ENCODE data around the gene CGB8. TPM values are rescaled to one million over a fixed set of nuclear protein-coding genes. Genes with fewer than 3 reads are reported as not detected.
"Not testable (repeated sequence)": the region's sequence is repeated elsewhere in the genome, so short reads cannot be mapped to it uniquely, and the experiment has no call there.

The CGB8 gene
- total RNA-seq, 2 donors from 2014 or later, result not detected

DNA sequence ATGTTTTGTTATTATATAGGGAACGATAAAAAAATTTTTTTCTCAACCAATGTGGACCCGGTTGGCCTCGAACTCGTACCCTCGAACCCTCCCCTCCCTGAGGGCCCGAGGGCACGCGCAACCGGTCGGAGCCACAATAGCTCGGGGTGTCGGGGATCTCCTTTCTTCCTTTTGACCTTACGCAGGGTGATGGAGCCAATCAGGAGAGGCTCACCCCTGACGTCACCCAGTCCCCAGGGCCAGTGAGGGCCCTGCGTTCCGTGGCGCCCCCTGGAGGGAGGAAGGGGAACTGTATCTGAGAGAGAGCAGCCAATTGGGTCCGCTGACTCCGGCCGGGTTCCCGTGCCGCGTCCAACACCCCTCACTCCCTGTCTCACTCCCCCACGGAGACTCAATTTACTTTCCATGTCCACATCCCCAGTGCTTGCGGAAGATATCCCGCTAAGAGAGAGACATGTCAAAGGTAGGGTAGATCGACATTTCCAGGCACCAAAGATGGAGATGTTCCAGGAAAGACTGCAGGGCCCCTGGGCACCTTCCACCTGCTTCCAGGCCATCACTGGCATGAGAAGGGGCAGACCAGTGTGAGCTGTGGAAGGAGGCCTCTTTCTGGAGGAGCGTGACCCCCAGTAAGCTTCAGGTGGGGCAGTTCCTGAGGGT, 17.1 kb downstream of the CGB8 start, which contains the start of gene CGB2:
Gene CGB2, plus strand, starts transcription at position 249 of the 660 bp plus-strand sequence. Its CDS starts 206 bp downstream, at position 455.
- ATAC-seq (peak; percentile 85 to 88), DNase-seq (ENCODE audit: low spot score) (peak; percentile 81)
- H3K4me1 Mint-ChIP-seq (ENCODE audit: low read depth in 2 of 2); H3K9me3 Mint-ChIP-seq; H3K36me3 Mint-ChIP-seq; H3K27me3 Mint-ChIP-seq; H3K4me3 Mint-ChIP-seq: not testable (repeated sequence)
- peak within 1 kb of the TSS; percentile 35 to 68 for H3K27ac Mint-ChIP-seq

DNA sequence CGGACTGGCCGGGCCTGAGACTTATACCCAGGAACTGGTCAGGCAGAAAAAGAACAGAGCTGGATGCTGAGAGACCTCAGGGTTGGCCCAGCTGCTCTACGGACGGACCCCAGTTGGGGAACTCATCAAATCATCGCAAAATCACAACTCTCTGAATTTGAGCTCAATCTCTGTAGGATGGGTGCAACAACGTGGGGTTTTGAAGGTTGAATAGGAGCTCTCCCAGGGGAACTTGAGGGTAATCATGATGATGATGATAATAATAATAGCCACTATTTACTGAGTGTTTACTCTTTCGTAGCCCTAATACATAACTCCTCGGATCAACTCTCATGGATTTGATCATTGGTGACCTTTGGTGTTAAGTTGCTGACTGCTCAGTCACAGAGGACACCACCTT, 18.6 kb downstream of the CGB8 start:
- DNase-seq (ENCODE audit: low spot score); H3K9me3 Mint-ChIP-seq; H3K36me3 Mint-ChIP-seq; H3K4me3 Mint-ChIP-seq; H3K27me3 Mint-ChIP-seq; ATAC-seq; H3K4me1 Mint-ChIP-seq (ENCODE audit: low read depth in 2 of 2); H3K27ac Mint-ChIP-seq: not testable (repeated sequence)

DNA sequence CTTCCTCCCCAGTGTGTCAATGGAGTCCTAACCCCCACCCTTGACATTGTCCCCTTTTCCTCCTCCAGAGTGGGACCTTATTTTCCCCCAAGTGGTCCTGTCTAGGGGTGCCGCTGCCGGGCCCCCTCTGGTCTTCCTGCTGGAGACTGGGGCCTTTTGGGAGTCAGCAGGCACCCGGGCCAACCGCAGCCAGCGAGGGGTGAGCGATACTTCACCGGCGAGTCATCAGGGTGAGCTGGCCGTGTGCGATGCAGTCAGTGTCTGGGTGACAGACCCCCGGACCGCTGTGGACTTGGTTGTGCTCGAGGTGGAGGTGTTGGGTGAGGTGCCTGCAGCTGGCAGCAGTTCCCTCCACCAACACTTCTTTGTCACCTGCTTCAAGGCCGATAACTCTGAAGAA, 19.2 kb downstream of the CGB8 start:
- H3K27ac Mint-ChIP-seq; ATAC-seq; H3K4me3 Mint-ChIP-seq; H3K4me1 Mint-ChIP-seq (ENCODE audit: low read depth in 2 of 2); H3K9me3 Mint-ChIP-seq; H3K36me3 Mint-ChIP-seq; H3K27me3 Mint-ChIP-seq; DNase-seq (ENCODE audit: low spot score): not testable (repeated sequence)

- ATAC-seq; H3K4me1 Mint-ChIP-seq (ENCODE audit: low read depth in 2 of 2); H3K4me3 Mint-ChIP-seq: not testable (repeated sequence)
Observed at GRCh38 chr19:49028686-49029085, 20.2 kb downstream of the CGB8 start.

GRCh38 chr19:49025599-49025998, 23.3 kb downstream of the CGB8 start:
- H3K36me3 Mint-ChIP-seq; H3K27me3 Mint-ChIP-seq; H3K27ac Mint-ChIP-seq; H3K4me3 Mint-ChIP-seq; H3K9me3 Mint-ChIP-seq; ATAC-seq; H3K4me1 Mint-ChIP-seq (ENCODE audit: low read depth in 2 of 2); DNase-seq (ENCODE audit: low spot score): not testable (repeated sequence)

More at GRCh38 chr19:49028686-49029085, 20.2 kb downstream of the CGB8 start:
- H3K27me3 Mint-ChIP-seq; H3K27ac Mint-ChIP-seq; H3K36me3 Mint-ChIP-seq; H3K9me3 Mint-ChIP-seq; DNase-seq (ENCODE audit: low spot score): not testable (repeated sequence)

- H3K9me3 Mint-ChIP-seq; ATAC-seq; H3K27me3 Mint-ChIP-seq; DNase-seq (ENCODE audit: low spot score); H3K4me3 Mint-ChIP-seq; H3K4me1 Mint-ChIP-seq (ENCODE audit: low read depth in 2 of 2); H3K27ac Mint-ChIP-seq; H3K36me3 Mint-ChIP-seq: not testable (repeated sequence)
Observed at GRCh38 chr19:49025088-49025487, 23.8 kb downstream of the CGB8 start.

DNA sequence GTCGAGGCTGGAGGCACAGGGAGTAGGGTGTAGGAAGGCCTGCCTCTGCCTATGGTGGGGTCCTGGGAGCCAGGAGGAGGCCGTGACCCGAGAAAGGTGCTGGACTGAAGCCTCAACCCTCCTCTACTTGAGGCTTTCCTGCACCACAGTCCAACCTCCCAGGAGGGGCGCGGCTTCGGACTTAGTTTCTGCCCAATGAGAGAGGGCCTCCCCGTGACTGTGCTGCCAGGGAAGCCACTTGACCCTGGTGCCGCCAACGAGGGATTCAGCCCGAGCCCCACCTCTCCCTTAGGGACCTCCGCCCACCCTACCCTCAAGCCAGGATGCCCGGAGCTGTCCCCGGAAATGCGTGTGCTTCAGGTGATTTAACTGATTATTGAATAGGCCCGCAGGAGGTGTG, 24.7 kb downstream of the CGB8 start, which contains the start of gene CGB3:
Gene CGB3, minus strand, starts transcription at position 101 of the 400 bp plus-strand sequence. CDS start 362 bp downstream, outside the sequence.
- H3K4me3 Mint-ChIP-seq; H3K27me3 Mint-ChIP-seq; H3K9me3 Mint-ChIP-seq; H3K27ac Mint-ChIP-seq; H3K36me3 Mint-ChIP-seq; DNase-seq (ENCODE audit: low spot score); ATAC-seq: not testable (repeated sequence)
- peaks cover 12 to 13% of the 10 kb centered on the region in 2 donors for H3K4me1 Mint-ChIP-seq (ENCODE audit: low read depth in 2 of 2)

- ATAC-seq, result no peak
- H3K27ac Mint-ChIP-seq, result no peak overlapping the region
- DNase-seq (ENCODE audit: low spot score), result no peak
- H3K36me3 Mint-ChIP-seq, result no peaks in the 10 kb centered on the region
- H3K9me3 Mint-ChIP-seq, result no peaks in the 10 kb centered on the region
- H3K27me3 Mint-ChIP-seq, result peaks cover 0 to 6% of the 10 kb centered on the region in 2 donors
- H3K4me1 Mint-ChIP-seq (ENCODE audit: low read depth in 2 of 2), result peaks cover 17 to 22% of the 10 kb centered on the region in 2 donors
- H3K4me3 Mint-ChIP-seq, result no peak overlapping the region
Observed at GRCh38 chr19:49022116-49022515, 26.8 kb downstream of the CGB8 start.

DNA sequence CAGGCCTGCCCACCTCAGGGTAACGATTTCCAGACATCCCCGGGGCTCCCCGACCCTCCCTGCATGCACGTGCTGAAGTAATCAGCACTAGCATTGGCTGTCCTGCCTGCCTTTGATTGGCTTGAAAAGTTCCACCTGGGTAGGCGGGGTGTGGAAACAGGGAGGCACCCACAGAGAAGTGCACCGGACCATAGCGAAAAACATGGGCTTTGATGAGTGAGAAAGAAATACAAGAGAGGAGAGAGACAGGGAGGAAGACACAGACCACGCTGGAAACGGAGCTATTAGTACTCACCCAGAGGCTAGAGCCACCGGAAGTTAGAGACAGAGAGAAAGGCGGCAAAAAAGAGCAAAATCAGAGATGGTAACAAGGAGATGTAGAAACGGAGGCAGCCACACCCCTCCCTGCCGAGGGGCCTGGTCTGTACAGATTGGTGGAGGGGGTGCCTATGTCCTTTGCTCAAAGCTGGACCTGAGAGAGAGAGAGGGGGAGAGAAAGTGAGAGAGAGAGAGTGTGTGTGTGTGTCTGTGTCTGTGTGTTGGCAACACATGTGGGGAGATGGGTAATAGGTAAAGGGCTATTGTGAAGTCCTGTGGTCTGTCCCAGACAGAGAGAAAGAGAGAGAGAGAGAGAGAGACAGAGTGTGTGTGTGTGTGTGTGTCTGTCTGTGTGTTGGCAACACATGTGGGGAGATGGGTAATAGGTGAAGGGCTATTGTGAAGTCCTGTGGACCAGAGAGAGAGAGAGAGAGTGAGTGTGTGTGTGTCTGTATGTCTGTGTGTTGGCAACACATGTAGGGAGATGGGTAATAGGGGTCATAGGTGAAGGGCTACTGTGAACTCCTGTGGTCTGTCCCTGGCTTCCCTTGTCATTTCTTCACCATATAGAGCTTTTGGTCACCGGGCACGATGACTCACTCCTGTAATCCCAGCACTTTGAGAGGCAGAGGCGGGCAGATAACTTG, 27.7 kb downstream of the CGB8 start:
- Mint-ChIP-seq H3K9me3 (no peaks in the 10 kb centered on the region), H3K36me3 (no peaks in the 10 kb centered on the region)

GRCh38 chr19:49020342-49020741, 28.6 kb downstream of the CGB8 start:
- no peaks in the 10 kb centered on the region for H3K36me3 Mint-ChIP-seq
- H3K4me1 Mint-ChIP-seq (ENCODE audit: low read depth in 2 of 2), result peaks cover 17 to 28% of the 10 kb centered on the region in 2 donors
- H3K27me3 Mint-ChIP-seq, result peaks cover 0 to 6% of the 10 kb centered on the region in 2 donors
- no peak for ATAC-seq
- peak overlapping the region; percentile 89 for H3K4me3 Mint-ChIP-seq
- no peaks in the 10 kb centered on the region for H3K9me3 Mint-ChIP-seq
- H3K27ac Mint-ChIP-seq, result no peak overlapping the region
- no peak for DNase-seq (ENCODE audit: low spot score)

More for the DNA sequence above, 27.7 kb downstream of the CGB8 start:
- Mint-ChIP-seq H3K27ac (no peak overlapping the region), H3K4me1 (ENCODE audit: low read depth in 2 of 2) (peaks cover 17 to 24% of the 10 kb centered on the region in 2 donors), H3K4me3 (peak overlapping the region; percentile 7), H3K27me3 (peaks cover 0 to 6% of the 10 kb centered on the region in 2 donors)
- ATAC-seq (peak; percentile 48 to 59), DNase-seq (ENCODE audit: low spot score) (no peak)

DNA sequence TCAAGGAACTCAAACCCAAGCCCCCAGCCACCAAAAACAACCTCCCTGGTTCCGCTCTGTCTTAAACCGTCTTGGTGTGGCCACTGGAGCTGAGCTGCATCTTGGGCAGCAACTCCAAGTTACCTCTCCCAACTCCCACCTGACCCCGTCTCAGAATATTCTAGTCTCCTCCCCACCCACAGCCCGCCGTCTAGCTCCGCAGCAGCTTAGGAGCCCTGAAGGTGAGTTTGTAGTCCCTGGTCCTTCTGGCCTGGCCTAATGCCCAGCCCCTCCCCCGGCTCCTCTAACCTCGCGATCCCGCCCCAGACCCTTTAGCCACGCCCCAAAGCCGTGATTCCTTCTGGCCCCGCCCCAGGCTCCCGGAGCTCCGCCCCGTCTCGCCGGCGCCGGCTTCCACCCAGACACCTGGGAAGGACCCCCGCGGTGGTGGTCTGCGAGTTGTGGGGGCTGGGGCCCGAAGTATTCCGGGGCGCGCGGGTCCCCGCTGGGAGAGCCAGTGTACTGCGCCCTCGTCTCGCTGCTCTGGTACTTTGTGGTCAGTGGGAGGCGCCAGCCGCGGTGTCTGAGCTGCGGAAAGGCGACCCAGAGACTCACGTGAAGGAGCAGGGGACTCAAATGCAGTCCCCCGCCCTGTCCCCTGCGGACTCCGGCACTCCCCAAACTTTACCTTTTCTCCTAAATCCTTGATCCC, 29.5 kb downstream of the CGB8 start:
- H3K4me1 Mint-ChIP-seq (ENCODE audit: low read depth in 2 of 2), result peaks cover 17 to 28% of the 10 kb centered on the region in 2 donors

GRCh38 chr19:49018388-49019241, 30.3 kb downstream of the CGB8 start:
- H3K27me3 Mint-ChIP-seq; H3K36me3 Mint-ChIP-seq; DNase-seq (ENCODE audit: low spot score); H3K9me3 Mint-ChIP-seq: not testable (repeated sequence)
- peak in 1 of 2 donors; percentile 25 for ATAC-seq
- Mint-ChIP-seq H3K27ac (peak overlapping the region; percentile 47 to 74), H3K4me1 (ENCODE audit: low read depth in 2 of 2) (peaks cover 17 to 28% of the 10 kb centered on the region in 2 donors), H3K4me3 (peak overlapping the region; percentile 89)

More for the DNA sequence above, 29.5 kb downstream of the CGB8 start:
- peaks cover 0 to 6% of the 10 kb centered on the region in 2 donors for H3K27me3 Mint-ChIP-seq
- ATAC-seq (peak; percentile 50 to 70), DNase-seq (ENCODE audit: low spot score) (no peak)
- H3K9me3 Mint-ChIP-seq, result no peaks in the 10 kb centered on the region
- peak overlapping the region; percentile 47 to 74 for H3K27ac Mint-ChIP-seq
- H3K36me3 Mint-ChIP-seq, result no peaks in the 10 kb centered on the region
- H3K4me3 Mint-ChIP-seq, result peak overlapping the region; percentile 89

All from natural killer cell treated with Interleukin-12 subunit alpha and Interleukin-12 subunit beta and Interleukin-15 and Interleukin-18, amount 100 ng/mL, for 72 hours (primary cell).